Hepatocyte (in vitro differentiated cells): ENCODE data around the gene CFAP90.

Experiments
- EZH2 ChIP-seq: fragments of 200-600 bp; sonication (generic); IDR thresholded peaks from 2 replicates; pipeline ENCODE4 v1.6.1; 2016; ENCODE audit warnings: antibody characterized with exemption, mild to moderate bottlenecking, borderline replicate concordance
- TF ChIP-seq, protein P1 (sequence below): fragments of 200-600 bp; sonication (generic); IDR thresholded peaks from 2 replicates; pipeline ENCODE4 v1.5.1; 2016; ENCODE audit warnings: antibody characterized with exemption, mild to moderate bottlenecking; ENCODE audit not compliant: poor library complexity

DNA sequence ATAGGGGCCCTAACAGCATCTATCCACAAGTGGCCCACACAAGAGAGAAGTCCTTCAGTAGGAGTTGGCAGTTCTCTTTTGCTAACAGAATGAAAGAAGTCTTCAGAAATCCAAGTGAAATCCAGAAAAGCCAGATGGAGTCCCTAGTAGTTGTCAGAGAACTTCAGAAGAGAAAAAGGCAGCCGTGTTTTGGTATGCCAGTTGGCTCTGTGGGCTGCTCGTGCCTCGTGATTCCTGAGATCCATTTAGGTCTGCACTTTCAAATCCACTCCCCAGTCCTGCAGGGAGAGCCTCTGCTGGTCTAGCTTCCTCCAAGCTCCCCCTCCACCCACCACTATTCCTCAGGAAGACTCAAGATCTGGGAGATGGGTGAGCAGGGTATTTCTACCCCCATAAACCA, 69.0 kb downstream of the CFAP90 start:
- no peak for TF ChIP-seq EZH2
- TF ChIP-seq, protein P1, sequence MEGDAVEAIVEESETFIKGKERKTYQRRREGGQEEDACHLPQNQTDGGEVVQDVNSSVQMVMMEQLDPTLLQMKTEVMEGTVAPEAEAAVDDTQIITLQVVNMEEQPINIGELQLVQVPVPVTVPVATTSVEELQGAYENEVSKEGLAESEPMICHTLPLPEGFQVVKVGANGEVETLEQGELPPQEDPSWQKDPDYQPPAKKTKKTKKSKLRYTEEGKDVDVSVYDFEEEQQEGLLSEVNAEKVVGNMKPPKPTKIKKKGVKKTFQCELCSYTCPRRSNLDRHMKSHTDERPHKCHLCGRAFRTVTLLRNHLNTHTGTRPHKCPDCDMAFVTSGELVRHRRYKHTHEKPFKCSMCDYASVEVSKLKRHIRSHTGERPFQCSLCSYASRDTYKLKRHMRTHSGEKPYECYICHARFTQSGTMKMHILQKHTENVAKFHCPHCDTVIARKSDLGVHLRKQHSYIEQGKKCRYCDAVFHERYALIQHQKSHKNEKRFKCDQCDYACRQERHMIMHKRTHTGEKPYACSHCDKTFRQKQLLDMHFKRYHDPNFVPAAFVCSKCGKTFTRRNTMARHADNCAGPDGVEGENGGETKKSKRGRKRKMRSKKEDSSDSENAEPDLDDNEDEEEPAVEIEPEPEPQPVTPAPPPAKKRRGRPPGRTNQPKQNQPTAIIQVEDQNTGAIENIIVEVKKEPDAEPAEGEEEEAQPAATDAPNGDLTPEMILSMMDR = no peak
